CD1c-positive myeloid dendritic cell (primary cell): ENCODE results near the gene CCDC3.
"Not testable (repeated sequence)": the region's sequence is repeated elsewhere in the genome, so short reads cannot be mapped to it uniquely, and the experiment has no call there.

ENCODE experiments used
- DNase-seq: peaks from one replicate; pipeline ENCODE4 v3.0.0-alpha.2; 2016; ENCODE audit errors: extremely low spot score

Gene CCDC3

DNA sequence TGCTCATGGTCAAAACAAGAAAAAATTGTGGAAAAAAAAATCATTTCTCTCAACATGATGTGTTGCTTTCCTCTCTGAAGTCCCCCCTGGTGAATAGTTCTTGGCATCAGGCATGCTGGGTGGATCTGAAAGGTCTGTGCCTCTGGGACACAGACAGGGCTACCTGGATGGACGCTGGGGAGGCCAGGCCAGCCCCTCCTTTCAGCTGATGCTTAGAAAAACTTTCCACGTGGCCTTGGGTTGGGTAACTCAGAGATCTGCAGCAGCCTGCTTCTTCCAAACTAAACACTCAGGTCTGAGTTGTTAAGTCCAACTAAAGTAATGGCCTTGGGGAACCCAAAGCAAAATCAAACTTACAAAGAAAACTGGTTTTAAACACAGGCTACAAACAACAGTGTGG, 113.0 kb downstream of the CCDC3 start:
- DNase-seq, result no peak

GRCh38 chr10:12887780-12888179, 113.7 kb downstream of the CCDC3 start:
- DNase-seq, result no peak

DNA sequence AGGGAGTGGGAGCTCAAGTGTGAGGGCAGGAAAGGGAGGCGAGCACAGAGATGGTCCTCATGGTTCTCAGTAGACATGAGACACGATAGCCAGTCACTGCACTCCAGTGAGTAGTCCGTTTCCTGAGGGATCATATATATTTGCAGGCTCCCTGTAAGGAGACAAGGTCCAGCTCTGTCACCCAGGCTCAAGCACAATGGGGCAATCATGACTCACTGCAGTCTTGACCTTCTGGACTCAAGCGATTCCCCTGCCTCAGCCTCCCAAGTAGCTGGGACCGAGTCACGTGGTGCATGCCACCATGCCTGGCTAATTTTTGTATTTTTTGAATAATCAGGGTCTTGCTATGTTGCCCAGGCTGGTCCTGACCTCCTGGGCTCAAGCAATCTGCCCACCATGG, 116.7 kb downstream of the CCDC3 start:
- DNase-seq, result no peak

DNA sequence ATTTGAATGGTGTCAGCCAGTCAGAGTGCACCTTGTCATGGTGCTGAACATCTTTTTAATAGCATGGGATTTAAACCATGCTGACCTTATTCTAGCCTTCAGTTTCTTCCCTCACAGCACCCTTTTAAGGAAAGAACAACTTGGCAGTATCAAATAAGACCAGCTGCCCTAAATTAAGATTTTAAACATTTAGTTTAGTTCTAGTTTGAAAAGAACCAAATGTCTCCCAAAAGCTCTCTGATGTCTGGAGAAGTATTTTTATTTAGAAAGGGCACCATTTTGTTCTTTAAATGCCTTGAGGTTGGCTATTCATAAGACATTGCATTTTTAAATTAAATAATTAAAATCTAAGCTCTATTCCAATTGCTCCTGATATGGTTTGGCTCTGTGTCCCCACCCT, 121.1 kb downstream of the CCDC3 start:
- DNase-seq, result no peak

DNA sequence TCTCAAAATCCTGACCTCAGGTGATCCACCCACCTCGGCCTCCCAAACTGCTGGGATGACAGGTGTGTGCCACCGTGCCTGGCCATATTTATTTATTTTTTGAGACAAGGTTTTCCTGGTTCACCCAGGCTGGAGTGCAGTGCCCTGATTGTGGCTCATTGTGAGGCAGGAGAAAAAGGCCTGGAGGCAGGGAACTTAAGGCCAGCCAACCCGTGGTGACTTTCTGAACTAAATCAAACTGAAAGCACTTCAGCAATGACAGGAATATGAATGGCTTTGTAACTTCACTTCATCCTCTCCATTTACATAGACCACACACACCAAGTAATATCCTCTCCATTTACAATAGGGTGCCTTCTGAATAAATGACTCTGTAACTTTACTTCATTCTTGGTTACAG, 124.4 kb downstream of the CCDC3 start:
- no peak for DNase-seq

- no peak for DNase-seq
Observed at GRCh38 chr10:12876266-12876665, 125.2 kb downstream of the CCDC3 start.

DNA sequence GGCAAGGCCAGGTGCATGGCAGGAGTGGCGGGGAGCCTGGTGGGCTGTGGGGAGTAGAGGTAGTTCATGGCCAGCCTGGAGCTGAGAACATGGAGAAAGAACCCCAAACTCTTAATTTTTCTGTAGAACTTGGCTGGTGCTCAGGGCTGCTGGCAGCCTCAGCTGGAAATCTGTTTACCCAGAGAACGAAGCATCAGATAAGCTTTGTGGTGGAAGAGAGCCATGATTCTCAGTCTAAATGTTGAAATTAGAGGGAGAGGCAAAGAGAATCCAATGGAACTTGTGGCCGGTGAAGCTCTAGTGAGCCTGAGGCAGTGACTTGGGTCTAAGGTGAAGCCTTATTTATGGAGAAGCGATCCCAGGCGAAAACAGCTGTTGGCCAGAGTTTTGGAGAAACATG, 126.4 kb downstream of the CCDC3 start:
- no peak for DNase-seq

- DNase-seq, result no peak
Observed at GRCh38 chr10:12874501-12874900, 127.0 kb downstream of the CCDC3 start.

- no peak for DNase-seq
Observed at GRCh38 chr10:12873172-12873571, 128.3 kb downstream of the CCDC3 start.

- no peak for DNase-seq
Observed at GRCh38 chr10:12872577-12872976, 128.9 kb downstream of the CCDC3 start.

DNA sequence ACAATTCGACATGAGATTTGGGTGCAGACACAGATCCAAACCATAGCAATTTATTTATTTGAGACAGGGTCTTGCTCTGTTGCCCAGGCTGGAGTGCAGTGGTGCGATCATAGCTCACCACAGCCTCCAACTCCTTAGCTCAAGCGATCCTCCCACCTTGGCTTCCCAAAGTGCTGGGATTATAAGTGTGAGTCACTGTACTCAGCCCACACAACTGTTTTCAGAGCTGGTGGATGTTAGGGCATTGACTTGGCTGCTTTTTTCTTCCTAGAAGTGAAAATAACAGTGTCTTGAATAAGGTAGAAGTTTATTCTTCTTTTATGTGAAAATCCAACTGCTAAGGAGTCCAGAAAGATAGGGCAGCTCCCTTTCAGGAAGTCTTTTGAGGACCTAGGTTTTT, 132.1 kb downstream of the CCDC3 start:
- no peak for DNase-seq

DNA sequence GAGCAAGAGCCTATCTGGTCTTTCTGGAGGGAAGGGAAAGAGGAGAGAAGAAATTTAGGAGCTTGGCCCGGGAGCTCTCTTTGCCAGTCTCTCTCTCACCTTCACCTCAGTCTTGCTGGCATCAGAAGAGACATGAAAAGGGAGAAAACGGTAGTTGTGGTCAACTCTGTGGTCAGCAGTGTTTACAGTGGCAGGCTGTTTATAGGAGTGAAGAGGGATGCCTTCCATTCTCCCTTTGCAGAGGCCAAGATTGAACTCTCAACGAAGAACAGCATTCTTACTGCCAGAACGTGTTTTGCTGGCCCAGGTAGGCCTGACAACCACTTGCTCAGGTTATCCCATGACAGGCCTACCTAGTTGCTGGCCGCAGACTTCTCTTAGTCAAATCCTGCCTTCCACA, 133.3 kb downstream of the CCDC3 start:
- no peak for DNase-seq

- not testable (repeated sequence) for DNase-seq
Observed at GRCh38 chr10:12865515-12865914, 136.0 kb downstream of the CCDC3 start.

DNA sequence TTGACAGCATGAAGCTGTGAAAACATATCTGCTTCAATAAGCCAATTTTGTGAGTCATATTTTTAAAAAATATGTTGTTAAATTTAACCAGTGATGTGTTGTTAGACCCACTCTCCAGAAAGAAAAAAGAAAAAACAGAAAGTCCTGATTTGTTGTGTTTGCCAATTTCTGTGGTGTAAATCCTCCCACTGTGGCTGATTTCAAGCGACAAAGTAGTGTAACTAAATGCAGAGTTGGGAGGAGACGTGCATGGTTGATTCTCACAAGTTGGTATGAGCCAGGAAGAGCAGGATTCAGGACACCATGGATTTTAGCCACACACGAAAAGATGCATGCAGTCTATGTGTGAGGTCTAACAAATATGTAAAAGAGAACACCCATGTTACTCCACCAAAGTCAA, 139.1 kb downstream of the CCDC3 start:
- DNase-seq, result no peak

GRCh38 chr10:12854988-12855387, 146.5 kb downstream of the CCDC3 start:
- no peak for DNase-seq

- no peak for DNase-seq
Observed at GRCh38 chr10:12852687-12853086, 148.8 kb downstream of the CCDC3 start.

- DNase-seq, result no peak
Observed at GRCh38 chr10:12849319-12850181, 152.0 kb downstream of the CCDC3 start.

- no peak for DNase-seq
Observed at GRCh38 chr10:12848439-12849173, 152.9 kb downstream of the CCDC3 start.

GRCh38 chr10:12847361-12847975, 154.0 kb downstream of the CCDC3 start:
- DNase-seq, result no peak

DNA sequence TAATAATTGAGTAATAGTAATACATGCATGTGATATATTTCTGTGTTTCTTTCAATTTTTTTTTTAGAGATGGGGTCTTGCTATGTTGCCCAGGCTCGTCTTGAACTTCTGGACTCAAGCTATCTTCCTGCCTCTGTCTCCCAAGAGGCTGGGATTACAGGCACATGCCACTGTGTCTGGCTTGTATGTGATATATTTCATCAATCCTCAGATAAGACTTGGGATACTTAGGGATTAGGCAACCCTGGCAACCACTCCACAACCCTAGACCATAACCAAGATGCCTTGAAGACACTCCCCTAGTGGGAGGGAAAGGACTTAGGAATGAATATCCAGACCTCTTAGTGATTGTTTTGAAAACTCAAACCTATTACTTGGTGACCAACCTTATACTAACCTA, 154.8 kb downstream of the CCDC3 start:
- DNase-seq, result no peak
